Mesenchymal stem cell (in vitro differentiated cells and primary cell): ENCODE measurements around the gene CRISP1.

Experiments used
- DNase-seq: peaks from one replicate; pipeline ENCODE4 v3.0.0-alpha.2; 2013
- H2AFZ ChIP-seq: one replicate; pipeline ENCODE4 v1.6.1; 2013; ENCODE audit warnings: low read depth, mild to moderate bottlenecking, control low read depth, inconsistent platforms, low read length, moderate library complexity
- H2AK5ac ChIP-seq: 2 replicates; pipeline ENCODE4 v1.6.1; 2013; ENCODE audit warnings: low read length, moderate library complexity, mild to moderate bottlenecking, inconsistent platforms; ENCODE audit not compliant: severe bottlenecking
- H2BK120ac ChIP-seq: one replicate; pipeline ENCODE4 v1.6.1; 2013; ENCODE audit warnings: low read depth, mild to moderate bottlenecking, inconsistent platforms, low read length, moderate library complexity
- H2BK12ac ChIP-seq, 2 experiments: one replicate each; pipeline ENCODE4 v1.6.1; 2013; ENCODE audit warnings: inconsistent platforms in 2 of 2, low read length in 2 of 2, mild to moderate bottlenecking in 2 of 2, moderate library complexity in 2 of 2, control low read depth in 1 of 2
- H2BK15ac ChIP-seq: one replicate; pipeline ENCODE4 v1.6.1; 2013; ENCODE audit warnings: mild to moderate bottlenecking, low read depth, inconsistent platforms; ENCODE audit not compliant: poor library complexity, severe bottlenecking
- H2BK5ac ChIP-seq: 2 replicates; pipeline ENCODE4 v1.6.1; 2013; ENCODE audit warnings: low read depth, mild to moderate bottlenecking, low read length, control low read depth, inconsistent platforms; ENCODE audit not compliant: poor library complexity, severe bottlenecking
- H3K14ac ChIP-seq, 2 experiments: one replicate each; pipeline ENCODE4 v1.6.1; 2013; ENCODE audit warnings: inconsistent platforms in 2 of 2, low read length in 2 of 2, control low read depth in 1 of 2, mild to moderate bottlenecking in 1 of 2, moderate library complexity in 1 of 2
- H3K18ac ChIP-seq, 2 experiments: one replicate each; pipeline ENCODE4 v1.6.1; 2013; ENCODE audit warnings: inconsistent platforms in 2 of 2, low read length in 2 of 2, control low read depth in 1 of 2, low read depth in 1 of 2, mild to moderate bottlenecking in 1 of 2
- H3K23ac ChIP-seq, 2 experiments: one replicate each; pipeline ENCODE4 v1.6.1; 2013; ENCODE audit warnings: inconsistent platforms in 2 of 2, low read length in 2 of 2, mild to moderate bottlenecking in 2 of 2, moderate library complexity in 2 of 2, control low read depth in 1 of 2
- H3K27ac ChIP-seq: 2 replicates; pipeline ENCODE4 v1.5.1; 2013; ENCODE audit warnings: mild to moderate bottlenecking, moderate library complexity, low read length, control low read depth, inconsistent platforms; ENCODE audit not compliant: poor library complexity, severe bottlenecking
- H3K27me3 ChIP-seq, 2 experiments: 2 replicates each; pipeline versions ENCODE4 v1.6.1 to v1.7.0; 2013; ENCODE audit warnings: low read length in 2 of 2, mild to moderate bottlenecking in 2 of 2, moderate library complexity in 2 of 2, control low read depth in 1 of 2, inconsistent platforms in 1 of 2; ENCODE audit not compliant: control insufficient read depth in 1 of 2, insufficient read depth in 1 of 2
- H3K36me3 ChIP-seq, 2 experiments: 2 replicates each; pipeline versions ENCODE4 v1.6.1 to v1.7.0; 2013; ENCODE audit warnings: low read length in 2 of 2, control low read depth in 1 of 2, inconsistent platforms in 1 of 2, low read depth in 1 of 2, mild to moderate bottlenecking in 1 of 2; ENCODE audit not compliant: insufficient read depth in 2 of 2, control insufficient read depth in 1 of 2
- H3K4ac ChIP-seq, 2 experiments: one replicate each; pipeline ENCODE4 v1.6.1; 2013; ENCODE audit warnings: inconsistent platforms in 2 of 2, low read length in 2 of 2, mild to moderate bottlenecking in 2 of 2, moderate library complexity in 2 of 2, control low read depth in 1 of 2, low read depth in 1 of 2
- H3K4me1 ChIP-seq: 2 replicates; pipeline ENCODE4 v1.6.1; 2013; ENCODE audit warnings: low read depth, low read length, control low read depth; ENCODE audit not compliant: control insufficient read depth, insufficient read depth
- H3K4me2 ChIP-seq: 2 replicates; pipeline ENCODE4 v1.6.1; 2013; ENCODE audit warnings: low read length, mild to moderate bottlenecking, inconsistent platforms; ENCODE audit not compliant: poor library complexity, severe bottlenecking
- H3K4me3 ChIP-seq, 2 experiments: 2 replicates each; pipeline versions ENCODE4 v1.5.1 to v1.7.0; 2013; ENCODE audit warnings: low read length in 2 of 2, mild to moderate bottlenecking in 2 of 2, control low read depth in 1 of 2, low read depth in 1 of 2; ENCODE audit not compliant: insufficient read depth in 1 of 2
- H3K79me1 ChIP-seq: replicated peaks from 2 replicates; pipeline ENCODE4 v1.6.1; 2013; ENCODE audit warnings: mild to moderate bottlenecking, control low read depth, low read length, inconsistent platforms; ENCODE audit not compliant: poor library complexity, severe bottlenecking
- H3K9ac ChIP-seq: 2 replicates; pipeline ENCODE4 v1.7.0; 2013; ENCODE audit warnings: mild to moderate bottlenecking, low read length, moderate library complexity
- H3K9me3 ChIP-seq: 2 replicates; pipeline ENCODE4 v1.7.0; 2013; ENCODE audit warnings: mild to moderate bottlenecking, low read length; ENCODE audit not compliant: control insufficient read depth
- H4K8ac ChIP-seq: one replicate; pipeline ENCODE4 v1.6.1; 2013; ENCODE audit warnings: inconsistent platforms, mild to moderate bottlenecking, low read length, moderate library complexity
- H4K91ac ChIP-seq: one replicate; pipeline ENCODE4 v1.6.1; 2013; ENCODE audit warnings: mild to moderate bottlenecking, low read length, inconsistent platforms
- WGBS: methylation state at CpG from one replicate; pipeline ENCODE4 v1.1.7; 2013; ENCODE audit warnings: mixed read lengths; 5-methylcytosine and 5-hydroxymethylcytosine counted together

CRISP1 gene

GRCh38 chr6:49911252-49911651 lies 44.9 kb upstream of the CRISP1 start:
- Histone ChIP-seq H2AFZ (no peak overlapping the region), H3K27me3 (no peaks in the 10 kb centered on the region), H2BK5ac (no peak overlapping the region), H3K4me2 (no peak overlapping the region), H2BK120ac (no peak overlapping the region), H3K4me3 (no peak overlapping the region), H4K91ac (no peak overlapping the region), H3K9ac (no peak overlapping the region), H4K8ac (no peak overlapping the region), H2BK15ac (no peak overlapping the region), H3K23ac (no peak overlapping the region), H3K36me3 (no peaks in the 10 kb centered on the region), H2AK5ac (no peak overlapping the region), H3K27ac (no peak overlapping the region), H3K4me1 (no peaks in the 10 kb centered on the region), H3K14ac (no peak overlapping the region), H3K9me3 (no peaks in the 10 kb centered on the region), H2BK12ac (no peak overlapping the region), H3K4ac (no peak overlapping the region), H3K79me1 (no peaks in the 10 kb centered on the region), H3K18ac (no peak overlapping the region)
- WGBS: 75% methylated on average over 2 of the region's 2 CpGs
- no peak for DNase-seq

GRCh38 chr6:49909563-49909962 lies 43.2 kb upstream of the CRISP1 start:
- H2BK15ac ChIP-seq: no peak overlapping the region
- H2AFZ ChIP-seq: no peak overlapping the region
- H3K23ac ChIP-seq: no peak overlapping the region
- H3K4me1 ChIP-seq: no peaks in the 10 kb centered on the region
- H2BK12ac ChIP-seq: no peak overlapping the region
- no peak overlapping the region for H4K91ac ChIP-seq
- no peak overlapping the region for H3K4me2 ChIP-seq
- H3K79me1 ChIP-seq: no peaks in the 10 kb centered on the region
- H3K27me3 ChIP-seq: no peaks in the 10 kb centered on the region
- no peak overlapping the region for H3K27ac ChIP-seq
- no peak overlapping the region for H3K4ac ChIP-seq
- H3K18ac ChIP-seq: no peak overlapping the region
- DNase-seq: no peak
- no peak overlapping the region for H2BK120ac ChIP-seq
- no peak overlapping the region for H2AK5ac ChIP-seq
- no peak overlapping the region for H2BK5ac ChIP-seq
- no peak overlapping the region for H3K4me3 ChIP-seq
- 63% methylated on average over 1 of the region's 2 CpGs for WGBS
- H3K9me3 ChIP-seq: no peaks in the 10 kb centered on the region
- no peak overlapping the region for H4K8ac ChIP-seq
- no peak overlapping the region for H3K9ac ChIP-seq
- H3K14ac ChIP-seq: no peak overlapping the region
- H3K36me3 ChIP-seq: no peaks in the 10 kb centered on the region

GRCh38 chr6:49906526-49906925 lies 40.2 kb upstream of the CRISP1 start:
- Histone ChIP-seq H4K8ac (no peak overlapping the region), H3K9me3 (no peaks in the 10 kb centered on the region)

GRCh38 chr6:49905296-49905695 lies 39.0 kb upstream of the CRISP1 start:
- H3K79me1 ChIP-seq: no peaks in the 10 kb centered on the region
- no peak overlapping the region for H2BK12ac ChIP-seq
- no peaks in the 10 kb centered on the region for H3K4me1 ChIP-seq
- H3K14ac ChIP-seq: no peak overlapping the region
- H3K18ac ChIP-seq: no peak overlapping the region
- H3K9me3 ChIP-seq: no peaks in the 10 kb centered on the region
- no peak overlapping the region for H3K27ac ChIP-seq
- no peak overlapping the region for H2AK5ac ChIP-seq
- no peak overlapping the region for H2BK5ac ChIP-seq
- no peak overlapping the region for H4K8ac ChIP-seq
- H3K4me2 ChIP-seq: no peak overlapping the region
- H4K91ac ChIP-seq: no peak overlapping the region
- no peak for DNase-seq
- no CpG with 5 or more reads among the region's 2 CpGs for WGBS
- no peak overlapping the region for H3K23ac ChIP-seq
- no peak overlapping the region for H2AFZ ChIP-seq
- no peaks in the 10 kb centered on the region for H3K27me3 ChIP-seq
- H2BK120ac ChIP-seq: no peak overlapping the region
- no peak overlapping the region for H3K9ac ChIP-seq
- H3K4ac ChIP-seq: no peak overlapping the region
- H3K36me3 ChIP-seq: no peaks in the 10 kb centered on the region
- H2BK15ac ChIP-seq: no peak overlapping the region
- no peak overlapping the region for H3K4me3 ChIP-seq

More at GRCh38 chr6:49906526-49906925, 40.2 kb upstream of the CRISP1 start:
- H2BK15ac ChIP-seq: no peak overlapping the region
- H3K18ac ChIP-seq: no peak overlapping the region
- H3K4me2 ChIP-seq: no peak overlapping the region
- H3K4me1 ChIP-seq: no peaks in the 10 kb centered on the region
- no peaks in the 10 kb centered on the region for H3K36me3 ChIP-seq
- no peak overlapping the region for H3K23ac ChIP-seq
- no peak overlapping the region for H3K4ac ChIP-seq
- no peak overlapping the region for H3K9ac ChIP-seq
- H3K79me1 ChIP-seq: no peaks in the 10 kb centered on the region
- H2BK12ac ChIP-seq: no peak overlapping the region
- H3K27me3 ChIP-seq: no peaks in the 10 kb centered on the region
- H3K27ac ChIP-seq: no peak overlapping the region
- H2AFZ ChIP-seq: no peak overlapping the region
- H2AK5ac ChIP-seq: no peak overlapping the region
- no peak overlapping the region for H3K14ac ChIP-seq
- no peak overlapping the region for H3K4me3 ChIP-seq
- WGBS: 67% methylated on average over 1 of the region's 1 CpG
- no peak overlapping the region for H4K91ac ChIP-seq
- peak; percentile 1 for DNase-seq
- no peak overlapping the region for H2BK5ac ChIP-seq
- no peak overlapping the region for H2BK120ac ChIP-seq
